PC-3 (cell line): ENCODE results near the gene ARHGEF28. TPM values are rescaled to one million over a fixed set of nuclear protein-coding genes. Genes with fewer than 3 reads are reported as not detected.
A peak's percentile ranks its signal among the peaks of the same experiment; 100 is the strongest.

Experiments
- ATAC-seq: fragments of 200-7000 bp; cut with Tn5 transposase; 2 replicates; pipeline ENCODE4 v1.9.1; 2020; ENCODE audit warnings: mild to moderate bottlenecking, moderate library complexity
- BruUV-seq: library from RNA; stranded (reverse); fragments of 400-500 nt; replicated peaks from 2 replicates; lab custom pipeline; 2021; lab: Mats Ljungman, UMichigan
- CTCF ChIA-PET: fragments of 300-600 bp; sonication (Branson Sonifier 250); formaldehyde crosslinking; loops from one replicate; lab custom pipeline; 2022; ENCODE audit warnings: antibody characterized with exemption; lab: Charles Lee
- POLR2A ChIA-PET: fragments of 300-600 bp; sonication (Branson Sonifier 250); formaldehyde crosslinking; loops from one replicate; lab custom pipeline; 2022; ENCODE audit warnings: antibody characterized with exemption; ENCODE audit not compliant: unreplicated experiment; lab: Charles Lee
- DNase-seq: peaks from one replicate; pipeline ENCODE4 v3.0.0-alpha.2; 2015
- H2AFZ ChIP-seq: fragments of 300-600 bp; sonication (generic); 2 replicates; pipeline ENCODE4 v1.6.0; 2016; ENCODE audit warnings: antibody characterized with exemption, low read length
- H3F3A ChIP-seq: fragments of 300-600 bp; sonication (generic); one replicate; pipeline ENCODE4 v1.6.0; 2017; ENCODE audit warnings: antibody characterized with exemption, low read length, control low read depth, mild to moderate bottlenecking; ENCODE audit not compliant: unreplicated experiment
- H3K27ac ChIP-seq: fragments of 300-600 bp; sonication (generic); 2 replicates; pipeline ENCODE4 v1.5.1; 2016; ENCODE audit warnings: mild to moderate bottlenecking, low read length
- H3K27me3 ChIP-seq: fragments of 300-600 bp; sonication (generic); 2 replicates; pipeline ENCODE4 v1.6.1; 2016; ENCODE audit warnings: low read length, mixed read lengths
- H3K36me3 ChIP-seq: fragments of 300-600 bp; sonication (generic); 2 replicates; pipeline ENCODE4 v1.6.1; 2016; ENCODE audit warnings: low read depth, mixed run types, low read length, mixed read lengths
- H3K4me1 ChIP-seq: fragments of 300-600 bp; sonication (generic); 2 replicates; pipeline ENCODE4 v1.5.1; 2016; ENCODE audit warnings: low read length; ENCODE audit not compliant: insufficient read depth
- H3K4me2 ChIP-seq: fragments of 300-600 bp; sonication (generic); 2 replicates; pipeline ENCODE4 v1.6.0; 2016; ENCODE audit warnings: low read length
- H3K4me3 ChIP-seq: fragments of 300-600 bp; sonication (generic); 2 replicates; pipeline ENCODE4 v1.5.1; 2016; ENCODE audit warnings: mild to moderate bottlenecking, low read length, mixed read lengths
- H3K79me2 ChIP-seq: fragments of 300-600 bp; sonication (generic); 2 replicates; pipeline ENCODE4 v1.6.1; 2017; ENCODE audit warnings: low read length, mixed read lengths
- H3K9ac ChIP-seq: fragments of 300-600 bp; sonication (generic); 2 replicates; pipeline ENCODE4 v1.6.0; 2016; ENCODE audit warnings: mild to moderate bottlenecking, low read length
- H3K9me2 ChIP-seq: fragments of 300-600 bp; sonication (generic); replicated peaks from 2 replicates; pipeline ENCODE4 v1.6.1; 2016; ENCODE audit warnings: mixed run types, low read length, mixed read lengths
- H3K9me3 ChIP-seq: fragments of 300-600 bp; sonication (generic); 2 replicates; pipeline ENCODE4 v1.6.1; 2016; ENCODE audit warnings: low read length, mixed read lengths
- H4K20me1 ChIP-seq: fragments of 300-600 bp; sonication (generic); 2 replicates; pipeline ENCODE4 v1.6.1; 2016; ENCODE audit warnings: low read length, mixed read lengths
- EZH2 ChIP-seq: fragments of 300-600 bp; sonication (generic); IDR thresholded peaks from one replicate; pipeline ENCODE4 v1.6.1; 2017; ENCODE audit warnings: antibody characterized with exemption, mild to moderate bottlenecking, low read length; ENCODE audit not compliant: unreplicated experiment
- EZH2phosphoT487 ChIP-seq: fragments of 300-600 bp; sonication (generic); IDR thresholded peaks from 2 replicates; pipeline ENCODE4 v1.6.1; 2018; ENCODE audit warnings: mild to moderate bottlenecking, antibody characterized with exemption, low read length, borderline replicate concordance
- intact Hi-C: fragments of 100-400 bp; cut with micrococcal nuclease; formaldehyde crosslinking; loops from 2 replicates; pipeline ENCODE4 v1.9.0; 2023
- total RNA-seq: library from RNA; depleted of rRNA; stranded (reverse); fragments of >200 nt; gene quantifications from 2 replicates; pipeline ENCODE4 v1.2.3, GENCODE V29; 2014
- TF ChIP-seq, protein P1 (sequence below): fragments of 300-600 bp; sonication (generic); conservative IDR thresholded peaks from 2 replicates; pipeline ENCODE4 v1.5.1; 2017; ENCODE audit warnings: antibody characterized with exemption, low read depth, mild to moderate bottlenecking, low read length

The ARHGEF28 gene
- total RNA-seq, 1 experiment from 2014 or later, result 24.2 TPM

DNA sequence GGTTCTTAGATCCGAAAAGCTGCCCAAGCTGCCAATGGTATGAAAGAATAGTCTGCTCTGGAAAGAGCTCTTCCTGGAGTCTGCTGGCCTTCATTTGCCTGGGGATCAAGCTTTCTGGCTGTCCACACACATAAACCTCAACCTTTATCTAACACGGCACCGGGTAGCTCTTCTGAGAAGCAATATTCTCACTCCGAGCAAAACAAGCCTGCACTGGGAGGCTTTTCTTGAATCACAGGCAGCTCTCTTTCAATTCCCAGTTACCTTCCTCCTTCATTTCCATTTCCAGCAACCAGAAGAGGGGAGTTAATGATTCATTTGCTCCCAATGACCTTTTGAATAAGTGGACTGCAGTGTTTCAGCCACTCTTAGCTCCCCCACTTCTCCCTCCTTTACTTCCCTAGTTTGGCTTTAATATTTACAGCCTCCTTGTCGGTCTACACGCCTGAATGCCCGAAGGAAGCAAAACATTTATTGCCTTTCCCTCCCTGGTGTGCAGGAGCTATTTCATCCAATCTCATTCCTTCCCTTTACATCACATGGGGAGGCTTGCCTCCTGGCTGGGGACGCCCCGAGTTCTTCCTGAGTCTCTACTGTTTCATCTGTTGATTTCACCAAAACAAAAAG lies 187.1 kb downstream of the ARHGEF28 start:
- Histone ChIP-seq H3K9me3 (no peaks in the 10 kb centered on the region), H3K36me3 (no peaks in the 10 kb centered on the region), H3K79me2 (no peaks in the 10 kb centered on the region), H3K4me2 (no peak overlapping the region), H3K4me3 (no peak overlapping the region), H2AFZ (no peak overlapping the region), H3K9me2 (no peaks in the 10 kb centered on the region), H3K4me1 (peaks cover 9% of the 10 kb centered on the region), H3K27me3 (no peaks in the 10 kb centered on the region), H4K20me1 (no peaks in the 10 kb centered on the region), H3K9ac (no peak overlapping the region), H3F3A (no peaks in the 10 kb centered on the region), H3K27ac (no peak overlapping the region)
- ChIA-PET POLR2A (no interaction called here), CTCF (no interaction called here)
- TF ChIP-seq, protein P1, sequence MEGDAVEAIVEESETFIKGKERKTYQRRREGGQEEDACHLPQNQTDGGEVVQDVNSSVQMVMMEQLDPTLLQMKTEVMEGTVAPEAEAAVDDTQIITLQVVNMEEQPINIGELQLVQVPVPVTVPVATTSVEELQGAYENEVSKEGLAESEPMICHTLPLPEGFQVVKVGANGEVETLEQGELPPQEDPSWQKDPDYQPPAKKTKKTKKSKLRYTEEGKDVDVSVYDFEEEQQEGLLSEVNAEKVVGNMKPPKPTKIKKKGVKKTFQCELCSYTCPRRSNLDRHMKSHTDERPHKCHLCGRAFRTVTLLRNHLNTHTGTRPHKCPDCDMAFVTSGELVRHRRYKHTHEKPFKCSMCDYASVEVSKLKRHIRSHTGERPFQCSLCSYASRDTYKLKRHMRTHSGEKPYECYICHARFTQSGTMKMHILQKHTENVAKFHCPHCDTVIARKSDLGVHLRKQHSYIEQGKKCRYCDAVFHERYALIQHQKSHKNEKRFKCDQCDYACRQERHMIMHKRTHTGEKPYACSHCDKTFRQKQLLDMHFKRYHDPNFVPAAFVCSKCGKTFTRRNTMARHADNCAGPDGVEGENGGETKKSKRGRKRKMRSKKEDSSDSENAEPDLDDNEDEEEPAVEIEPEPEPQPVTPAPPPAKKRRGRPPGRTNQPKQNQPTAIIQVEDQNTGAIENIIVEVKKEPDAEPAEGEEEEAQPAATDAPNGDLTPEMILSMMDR, result no peak
- no peak for TF ChIP-seq EZH2
- DNase-seq, result no peak
- no peak for ATAC-seq
- no TSS peak for BruUV-seq
- intact Hi-C loops, result no loop called here

DNA sequence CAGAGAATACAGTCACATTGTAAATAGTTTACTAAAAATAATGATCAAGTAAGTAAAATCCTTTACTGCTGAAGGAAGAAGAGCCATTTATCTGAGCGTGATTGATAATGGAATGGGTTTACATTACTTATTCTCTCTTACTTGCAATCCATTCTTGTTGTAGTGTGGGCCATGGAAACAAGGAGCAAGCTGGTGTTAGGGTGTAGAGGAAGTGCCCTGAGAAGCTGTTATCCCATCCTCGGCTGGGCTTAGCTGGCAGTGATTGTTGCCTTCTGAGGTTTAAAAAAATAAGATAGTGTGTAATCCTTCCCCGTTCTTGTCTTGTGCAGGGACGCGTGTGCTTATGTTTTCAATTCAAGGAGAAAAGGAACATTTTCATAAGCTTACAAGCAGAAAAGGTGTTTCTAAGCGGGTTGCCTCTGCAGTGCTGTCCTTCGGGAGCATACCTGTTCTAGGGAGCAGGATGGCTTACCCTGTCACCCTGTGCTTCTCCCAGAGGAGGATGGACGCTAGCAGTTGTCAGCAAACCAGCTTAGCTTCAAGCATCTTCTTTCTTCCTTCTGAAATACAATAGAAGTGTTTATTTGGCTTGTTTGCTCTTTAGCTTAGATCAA lies 188.3 kb downstream of the ARHGEF28 start:
- no peak overlapping the region for H3K4me2 ChIP-seq
- no peaks in the 10 kb centered on the region for H3K9me3 ChIP-seq
- ATAC-seq, result no peak
- TF ChIP-seq EZH2phosphoT487 (no peak), EZH2 (no peak)
- TF ChIP-seq, protein P1, result no peak
- no peaks in the 10 kb centered on the region for H3K79me2 ChIP-seq
- no peak overlapping the region for H3K27ac ChIP-seq
- no peak overlapping the region for H3K4me3 ChIP-seq
- no peaks in the 10 kb centered on the region for H3K36me3 ChIP-seq
- peaks cover 9% of the 10 kb centered on the region for H3K4me1 ChIP-seq
- DNase-seq, result no peak
- POLR2A ChIA-PET, result no interaction called here
- no peak overlapping the region for H3K9ac ChIP-seq
- H4K20me1 ChIP-seq, result no peaks in the 10 kb centered on the region
- H2AFZ ChIP-seq, result no peak overlapping the region
- no peaks in the 10 kb centered on the region for H3F3A ChIP-seq
- intact Hi-C loops, result no loop called here
- H3K27me3 ChIP-seq, result no peaks in the 10 kb centered on the region
- no peaks in the 10 kb centered on the region for H3K9me2 ChIP-seq
- CTCF ChIA-PET, result no interaction called here
- BruUV-seq, result no TSS peak

DNA sequence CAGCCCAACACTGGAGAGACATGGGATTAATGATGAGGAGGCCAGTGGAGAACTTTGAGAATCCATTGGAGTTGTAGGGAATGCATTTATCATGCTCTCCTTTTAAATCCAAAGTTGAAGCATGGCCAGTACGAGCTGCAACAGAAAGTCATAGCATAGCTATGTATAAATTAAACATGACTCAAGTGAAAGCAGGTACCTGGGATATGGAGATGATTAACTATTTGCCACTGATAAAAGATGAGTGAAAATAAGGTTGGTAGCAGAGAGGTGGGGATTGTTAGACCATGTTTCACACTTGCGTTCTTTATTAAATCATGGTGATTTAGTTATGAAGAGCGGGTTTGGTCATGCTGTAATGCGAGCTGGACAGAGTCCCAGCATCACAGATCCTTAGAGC lies 189.6 kb downstream of the ARHGEF28 start:
- Histone ChIP-seq H3K9me2 (no peaks in the 10 kb centered on the region), H3K27ac (no peak overlapping the region), H3K36me3 (no peaks in the 10 kb centered on the region), H4K20me1 (no peaks in the 10 kb centered on the region), H3K27me3 (no peaks in the 10 kb centered on the region), H3K4me3 (no peak overlapping the region), H3K79me2 (no peaks in the 10 kb centered on the region), H3K9ac (no peak overlapping the region), H3K9me3 (no peaks in the 10 kb centered on the region), H3F3A (no peaks in the 10 kb centered on the region), H2AFZ (no peak overlapping the region), H3K4me2 (no peak overlapping the region), H3K4me1 (peaks cover 19% of the 10 kb centered on the region)
- DNase-seq, result peak; percentile 25
- BruUV-seq, result no TSS peak
- intact Hi-C loops, result no loop called here
- POLR2A ChIA-PET, result interaction anchor here (0.5 to 0.6 kb wide), 2 partner anchors 190 to 825 kb away, joined by 3 to 4 read pairs; partner anchors contain the start of gene ENC1
- TF ChIP-seq EZH2phosphoT487, result no peak
- CTCF ChIA-PET, result interaction anchor here (0.6 kb wide), 1 partner anchor 20 kb away, joined by 4 read pairs; no protein-coding TSS in a partner anchor
- ATAC-seq, result peak; percentile 43
